ENCODE measurements around the gene CDH4.

CDH4 gene

DNA sequence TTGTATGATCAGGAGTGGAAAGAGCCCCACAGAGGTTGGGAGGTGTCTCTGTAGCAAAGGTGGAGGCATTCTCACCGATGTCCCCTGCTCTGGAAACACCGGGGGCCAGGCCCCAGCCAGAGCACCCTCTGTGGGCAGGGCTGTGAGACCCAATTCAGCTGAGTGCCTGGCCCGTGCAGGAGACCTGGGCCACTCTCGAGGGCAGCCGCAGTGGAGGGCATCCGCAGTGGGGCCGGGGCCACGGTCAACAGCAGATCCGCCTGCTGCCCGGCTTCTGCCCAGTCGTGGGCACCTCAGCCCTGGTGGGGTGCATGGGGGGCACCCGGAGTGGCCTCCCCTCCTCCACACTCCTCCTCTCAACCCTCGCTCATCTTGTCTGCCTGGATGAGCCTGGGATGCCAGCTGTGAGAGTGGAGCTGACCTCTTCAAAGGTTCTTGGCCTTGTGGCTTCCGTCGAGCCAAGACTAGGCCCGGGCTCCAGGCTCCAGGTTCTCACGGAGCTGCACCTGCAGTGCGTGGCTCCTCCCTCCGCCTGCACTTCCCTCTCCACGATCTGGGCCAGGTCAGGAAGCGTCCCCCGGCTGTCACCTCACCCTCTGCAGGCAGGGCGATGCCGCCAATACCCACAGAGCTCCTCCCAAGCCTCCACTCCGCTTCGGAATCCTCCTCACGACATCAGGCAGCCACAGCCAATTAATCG is 678.9 kb downstream of the CDH4 start:
- TF ChIP-seq, protein P1, sequence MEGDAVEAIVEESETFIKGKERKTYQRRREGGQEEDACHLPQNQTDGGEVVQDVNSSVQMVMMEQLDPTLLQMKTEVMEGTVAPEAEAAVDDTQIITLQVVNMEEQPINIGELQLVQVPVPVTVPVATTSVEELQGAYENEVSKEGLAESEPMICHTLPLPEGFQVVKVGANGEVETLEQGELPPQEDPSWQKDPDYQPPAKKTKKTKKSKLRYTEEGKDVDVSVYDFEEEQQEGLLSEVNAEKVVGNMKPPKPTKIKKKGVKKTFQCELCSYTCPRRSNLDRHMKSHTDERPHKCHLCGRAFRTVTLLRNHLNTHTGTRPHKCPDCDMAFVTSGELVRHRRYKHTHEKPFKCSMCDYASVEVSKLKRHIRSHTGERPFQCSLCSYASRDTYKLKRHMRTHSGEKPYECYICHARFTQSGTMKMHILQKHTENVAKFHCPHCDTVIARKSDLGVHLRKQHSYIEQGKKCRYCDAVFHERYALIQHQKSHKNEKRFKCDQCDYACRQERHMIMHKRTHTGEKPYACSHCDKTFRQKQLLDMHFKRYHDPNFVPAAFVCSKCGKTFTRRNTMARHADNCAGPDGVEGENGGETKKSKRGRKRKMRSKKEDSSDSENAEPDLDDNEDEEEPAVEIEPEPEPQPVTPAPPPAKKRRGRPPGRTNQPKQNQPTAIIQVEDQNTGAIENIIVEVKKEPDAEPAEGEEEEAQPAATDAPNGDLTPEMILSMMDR (conservative IDR thresholded peaks at IDR 0.05) = no peak
- no peak for TF ChIP-seq ZFX (IDR thresholded peaks at IDR 0.05)
- H3K27ac ChIP-seq = no peak overlapping the region

DNA sequence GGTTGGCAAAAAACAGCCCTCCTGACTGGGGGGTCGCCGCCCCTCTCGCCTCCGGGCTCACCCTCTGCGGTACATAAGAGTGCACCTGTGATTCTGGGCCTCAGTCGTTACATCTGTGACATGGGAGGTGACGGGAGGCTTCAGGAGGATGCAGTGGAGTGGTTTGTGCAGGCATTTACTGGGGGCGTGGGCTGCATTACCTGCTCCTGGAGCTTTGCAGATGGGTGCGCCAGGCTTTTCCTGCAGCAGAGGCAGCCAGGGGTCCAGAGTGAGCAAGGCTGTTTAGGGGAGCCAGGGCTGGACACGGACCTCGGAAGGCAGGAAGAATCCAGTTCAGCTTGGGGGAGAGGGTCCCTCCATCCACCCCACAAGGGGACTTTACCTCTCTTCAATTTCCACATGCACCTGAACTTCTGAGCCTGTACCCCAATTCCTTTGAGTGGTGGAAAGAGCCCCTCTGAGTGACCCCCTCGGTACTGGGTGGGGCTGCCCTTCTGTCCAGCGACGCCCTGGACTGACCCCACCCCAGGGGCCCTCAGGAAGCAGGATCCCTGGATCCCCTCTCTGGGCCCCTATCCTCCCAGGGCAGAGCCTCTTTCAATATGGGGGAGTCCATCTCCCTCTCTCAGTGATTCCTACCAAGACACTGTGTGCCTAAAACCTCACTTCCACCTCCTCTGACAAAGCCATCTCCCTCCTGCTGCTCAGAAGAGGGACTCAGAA is 679.6 kb downstream of the CDH4 start:
- TF ChIP-seq ZFX (IDR thresholded peaks at IDR 0.05) = no peak
- TF ChIP-seq, protein P1 (conservative IDR thresholded peaks at IDR 0.05) = no peak
- no peak overlapping the region for H3K27ac ChIP-seq

DNA sequence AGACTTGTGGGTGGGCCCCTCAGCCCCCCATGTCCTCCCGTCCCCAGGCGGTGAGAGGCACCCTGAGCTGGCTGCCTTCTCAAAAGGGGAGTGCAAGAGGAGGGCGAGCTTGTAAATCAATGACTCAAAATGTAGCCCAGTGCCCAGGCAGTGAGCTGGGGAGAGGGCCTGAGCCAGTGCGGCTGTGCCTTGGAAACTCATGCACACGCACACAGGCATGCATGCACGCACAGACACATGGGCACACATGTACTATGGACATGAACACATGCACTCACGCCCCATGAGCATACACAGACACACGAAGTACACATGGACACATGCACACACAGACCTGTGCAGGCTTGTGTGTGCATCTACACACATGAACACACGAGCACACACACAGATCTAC is 680.1 kb downstream of the CDH4 start:
- TF ChIP-seq ZFX (IDR thresholded peaks at IDR 0.05) = no peak
- TF ChIP-seq, protein P1 (conservative IDR thresholded peaks at IDR 0.05) = no peak
- H3K27ac ChIP-seq = no peak overlapping the region

DNA sequence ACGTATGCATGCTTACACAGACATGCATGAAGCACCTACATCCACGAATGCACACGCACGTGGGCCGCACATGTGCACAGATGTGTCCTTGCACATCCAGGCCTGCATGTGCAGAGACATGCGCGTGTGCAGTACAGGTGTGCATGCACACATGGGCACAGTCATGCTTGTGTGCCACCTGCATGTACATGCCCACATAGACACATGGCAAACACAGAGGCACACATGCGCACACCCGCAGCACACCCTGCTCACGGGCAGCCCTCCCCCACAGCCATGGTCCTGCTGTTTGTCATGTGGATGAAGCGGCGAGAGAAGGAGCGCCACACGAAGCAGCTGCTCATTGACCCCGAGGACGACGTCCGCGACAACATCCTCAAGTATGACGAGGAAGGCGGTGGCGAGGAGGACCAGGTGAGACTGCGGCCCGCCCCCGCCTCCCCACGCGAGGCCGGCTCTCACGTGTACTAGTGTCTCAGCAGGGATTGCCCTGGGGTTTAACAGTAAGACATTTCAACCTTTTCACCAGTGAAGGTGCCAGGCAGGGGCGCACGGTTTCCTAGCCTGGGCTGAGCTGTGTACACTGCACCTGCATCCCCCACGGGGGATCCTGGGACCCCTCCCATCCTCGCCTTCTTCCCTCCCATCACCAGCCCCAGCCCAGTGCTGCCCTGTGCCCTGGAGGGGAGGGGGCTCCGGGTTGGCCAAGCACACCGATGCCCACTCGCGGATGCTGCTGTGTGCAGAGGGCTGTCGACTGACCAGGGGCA is 680.8 kb downstream of the CDH4 start:
- TF ChIP-seq, protein P1 (conservative IDR thresholded peaks at IDR 0.05) = no peak
- no peak for TF ChIP-seq ZFX (IDR thresholded peaks at IDR 0.05)
- no peak overlapping the region for H3K27ac ChIP-seq

DNA sequence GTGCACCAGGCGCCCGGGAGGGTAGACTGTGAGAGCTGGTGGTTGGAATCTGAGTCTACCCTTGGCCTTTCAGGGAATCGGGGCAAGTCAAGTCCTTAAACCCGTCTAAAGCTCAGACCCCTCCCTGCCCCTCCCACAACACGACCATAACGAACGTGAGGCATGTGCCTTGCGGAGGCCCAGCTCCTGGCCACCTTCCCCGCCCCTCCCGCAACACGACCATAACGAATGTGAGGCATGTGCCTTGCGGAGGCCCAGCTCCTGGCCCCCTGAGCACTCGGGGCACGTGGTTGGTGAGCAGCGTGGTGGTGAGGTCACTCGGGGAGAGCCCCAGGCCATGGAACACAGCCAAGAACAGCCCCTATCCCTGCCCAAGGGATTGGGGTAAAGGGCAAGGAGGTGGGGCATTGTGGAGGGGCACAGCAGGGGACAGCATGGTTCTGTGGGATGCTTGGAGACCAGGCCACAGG is 681.5 kb downstream of the CDH4 start:
- no peak overlapping the region for H3K27ac ChIP-seq
- TF ChIP-seq, protein P1 (conservative IDR thresholded peaks at IDR 0.05) = no peak
- TF ChIP-seq ZFX (IDR thresholded peaks at IDR 0.05) = no peak

DNA sequence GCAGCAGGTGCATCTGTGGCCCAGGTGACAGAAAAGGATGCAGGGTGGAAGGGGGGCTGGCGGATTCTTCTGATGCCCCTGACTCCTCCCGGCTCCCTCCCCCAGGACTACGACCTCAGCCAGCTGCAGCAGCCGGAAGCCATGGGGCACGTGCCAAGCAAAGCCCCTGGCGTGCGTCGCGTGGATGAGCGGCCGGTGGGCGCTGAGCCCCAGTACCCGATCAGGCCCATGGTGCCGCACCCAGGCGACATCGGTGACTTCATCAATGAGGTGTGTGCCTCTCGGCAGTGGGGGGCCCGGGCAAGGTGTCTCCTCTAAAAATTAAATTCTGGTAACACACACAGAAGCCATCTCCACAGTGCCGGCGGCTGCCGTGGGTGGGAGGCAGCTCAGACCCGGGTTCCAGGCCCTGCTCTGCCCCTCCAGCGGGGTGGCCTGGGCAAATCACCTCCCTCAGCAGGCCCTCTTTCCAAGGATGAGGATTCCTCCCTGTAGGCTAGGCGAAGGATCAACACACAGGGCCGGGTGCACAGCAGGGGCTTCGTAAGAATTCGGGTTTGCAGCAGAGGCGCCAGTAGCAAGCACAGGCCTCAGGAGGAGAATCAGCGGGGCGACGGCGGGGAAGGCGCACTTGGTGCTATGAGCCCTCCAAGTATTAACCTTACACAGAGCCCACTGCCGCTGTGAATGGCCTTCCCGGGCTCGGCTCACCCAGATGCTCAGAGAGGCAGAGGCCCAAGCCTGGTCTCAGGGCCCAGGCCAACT is 682.1 kb downstream of the CDH4 start:
- H3K27ac ChIP-seq = no peak overlapping the region
- TF ChIP-seq, protein P1 (conservative IDR thresholded peaks at IDR 0.05) = no peak
- no peak for TF ChIP-seq ZFX (IDR thresholded peaks at IDR 0.05)

Measured in C4-2B (cell line).